SJSA1 (cell line): ENCODE data around the gene MSL3B.

Experiments used
- DNase-seq, 2 experiments: peaks; one replicate each; pipeline ENCODE4 v3.0.0-alpha.2; 2015 to 2020; ENCODE audit warnings: low spot score in 2 of 2, low read depth in 1 of 2
- H3K27ac ChIP-seq: fragments of 250-450 bp; sonication (Bioruptor Pico); 2 replicates; pipeline ENCODE4 v1.5.1; 2020; ENCODE audit warnings: mild to moderate bottlenecking, moderate library complexity
- H3K27me3 ChIP-seq: fragments of 250-450 bp; sonication (Bioruptor Pico); replicated peaks from 2 replicates; pipeline ENCODE4 v1.5.1; 2020; ENCODE audit warnings: mild to moderate bottlenecking, moderate library complexity
- H3K36me3 ChIP-seq: fragments of 250-450 bp; sonication (Bioruptor Pico); 2 replicates; pipeline ENCODE4 v1.5.1; 2020; ENCODE audit warnings: mild to moderate bottlenecking
- H3K4me1 ChIP-seq: fragments of 250-450 bp; sonication (Bioruptor Pico); replicated peaks from 2 replicates; pipeline ENCODE4 v1.6.1; 2021; ENCODE audit warnings: mild to moderate bottlenecking
- H3K4me3 ChIP-seq: fragments of 250-450 bp; sonication (Bioruptor Pico); 2 replicates; pipeline ENCODE4 v1.5.1; 2020; ENCODE audit warnings: mild to moderate bottlenecking
- H3K9me3 ChIP-seq: fragments of 250-450 bp; sonication (Bioruptor Pico); replicated peaks from 2 replicates; pipeline ENCODE4 v1.5.1; 2020; ENCODE audit warnings: mild to moderate bottlenecking

MSL3B gene

DNA sequence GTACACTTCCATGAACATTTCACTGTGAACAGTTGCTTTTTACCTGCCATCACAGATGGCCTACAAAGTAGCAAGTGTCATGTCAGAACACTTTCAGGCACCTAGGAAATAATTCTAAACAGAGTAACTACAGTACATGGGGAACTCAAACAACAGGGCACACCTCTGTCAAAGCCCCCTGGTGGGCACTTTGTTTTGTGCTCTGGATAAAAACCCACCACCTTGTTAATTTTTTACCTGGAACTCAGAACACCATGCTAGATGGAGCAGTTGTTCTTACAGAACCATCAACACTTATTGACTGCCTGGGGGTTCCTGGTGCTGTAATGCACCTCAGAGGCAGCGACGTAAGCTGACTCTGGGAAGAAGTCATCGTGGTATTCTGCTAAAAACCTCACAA lies 2.3 kb downstream of the MSL3B start:
- no peak for DNase-seq
- peaks cover 4% of the 10 kb centered on the region; the same call in 1 of the 2 replicates for H3K4me1 ChIP-seq
- no peak overlapping the region for H3K27ac ChIP-seq
- no peaks in the 10 kb centered on the region for H3K27me3 ChIP-seq
- no peak overlapping the region for H3K4me3 ChIP-seq
- H3K9me3 ChIP-seq: peaks cover 2% of the 10 kb centered on the region; the same call in 1 of the 2 replicates
- H3K36me3 ChIP-seq: peaks cover 24% of the 10 kb centered on the region

DNA sequence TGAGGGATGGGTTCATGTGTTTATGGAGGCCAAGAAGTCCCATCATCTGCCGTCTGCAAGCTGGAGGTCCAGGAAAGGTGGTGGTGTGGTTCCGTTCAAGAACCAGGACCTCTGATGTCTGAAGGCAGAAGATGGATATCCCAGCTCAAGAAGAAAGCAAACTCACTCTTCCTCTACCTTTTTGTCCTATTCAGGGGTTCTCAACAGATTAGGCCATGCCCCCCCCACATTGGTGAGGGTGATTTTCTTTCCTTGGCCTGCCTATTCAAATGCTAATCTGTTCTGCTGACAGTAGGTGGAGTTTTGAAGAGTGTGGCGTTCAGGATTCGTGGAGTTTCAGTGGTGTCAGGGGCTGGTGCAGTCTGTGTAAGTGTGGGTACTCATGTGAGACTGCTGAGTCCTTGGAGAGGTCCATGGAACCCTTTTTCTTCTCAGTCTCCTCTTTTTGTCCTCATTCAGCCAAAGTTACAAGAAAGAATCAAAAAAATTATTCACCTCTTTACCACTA lies 5.9 kb downstream of the MSL3B start:
- Histone ChIP-seq H3K27me3 (no peaks in the 10 kb centered on the region), H3K4me1 (no peaks in the 10 kb centered on the region; the same call in 1 of the 2 replicates), H3K9me3 (no peaks in the 10 kb centered on the region), H3K27ac (no peak overlapping the region), H3K4me3 (no peak overlapping the region), H3K36me3 (peaks cover 24% of the 10 kb centered on the region)
- DNase-seq: no peak

DNA sequence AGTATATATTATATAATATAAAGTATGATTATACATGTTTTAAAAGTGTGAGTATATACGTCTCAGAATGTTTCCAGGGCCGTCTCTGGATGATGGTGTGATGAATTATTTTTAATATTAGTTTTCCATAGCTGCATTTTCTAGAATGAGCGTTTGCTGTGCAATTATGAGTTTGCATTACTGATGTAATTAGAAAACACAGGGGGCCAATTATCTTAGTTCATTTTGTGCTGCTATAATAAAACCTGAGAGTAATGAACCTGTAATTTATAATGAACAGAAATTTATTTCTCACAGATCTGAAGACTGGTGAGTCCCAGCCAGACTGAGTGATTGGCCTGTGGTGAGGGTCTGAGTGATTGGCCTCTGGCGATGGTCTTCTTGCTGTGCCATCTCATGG lies 9.9 kb downstream of the MSL3B start:
- Histone ChIP-seq H3K27me3 (no peaks in the 10 kb centered on the region), H3K27ac (no peak overlapping the region), H3K4me1 (peaks cover 9% of the 10 kb centered on the region), H3K4me3 (no peak overlapping the region), H3K36me3 (peaks cover 10% of the 10 kb centered on the region), H3K9me3 (no peaks in the 10 kb centered on the region; the same call in 1 of the 2 replicates)
- no peak for DNase-seq

DNA sequence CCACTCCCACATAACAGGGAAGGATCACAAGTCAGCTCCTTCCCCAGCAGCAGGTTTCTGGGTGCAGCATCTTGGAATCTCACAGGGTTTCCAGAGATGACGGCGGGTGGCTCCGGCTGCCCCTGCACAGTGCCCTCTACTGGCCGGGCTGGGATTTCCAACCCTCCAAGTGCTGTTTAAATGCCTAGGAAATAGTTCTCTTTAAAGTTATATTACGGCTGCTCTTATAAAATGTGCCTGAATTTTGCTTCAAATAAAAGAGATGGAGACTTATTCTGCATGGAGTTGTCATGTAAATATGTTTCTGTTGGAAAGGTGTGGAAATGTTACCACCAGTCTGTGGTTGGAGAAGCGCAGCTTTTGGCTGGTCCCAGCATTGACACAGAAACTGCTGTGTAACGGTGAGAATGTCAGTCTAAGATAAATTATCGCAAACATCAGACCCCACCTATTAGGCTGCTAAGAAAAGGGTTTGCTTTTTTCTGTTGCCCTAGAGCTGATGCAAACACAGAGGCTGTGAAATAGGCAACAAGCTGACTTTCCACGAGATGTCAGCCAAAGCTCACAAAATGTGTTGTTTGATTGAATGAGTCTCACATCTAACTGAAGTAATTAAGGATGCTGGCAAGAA lies 10.6 kb downstream of the MSL3B start:
- Histone ChIP-seq H3K4me1 (peaks cover 15% of the 10 kb centered on the region), H3K36me3 (peaks cover 17% of the 10 kb centered on the region), H3K27me3 (no peaks in the 10 kb centered on the region), H3K27ac (no peak overlapping the region), H3K4me3 (no peak overlapping the region), H3K9me3 (no peaks in the 10 kb centered on the region; the same call in 1 of the 2 replicates)
- DNase-seq: no peak

DNA sequence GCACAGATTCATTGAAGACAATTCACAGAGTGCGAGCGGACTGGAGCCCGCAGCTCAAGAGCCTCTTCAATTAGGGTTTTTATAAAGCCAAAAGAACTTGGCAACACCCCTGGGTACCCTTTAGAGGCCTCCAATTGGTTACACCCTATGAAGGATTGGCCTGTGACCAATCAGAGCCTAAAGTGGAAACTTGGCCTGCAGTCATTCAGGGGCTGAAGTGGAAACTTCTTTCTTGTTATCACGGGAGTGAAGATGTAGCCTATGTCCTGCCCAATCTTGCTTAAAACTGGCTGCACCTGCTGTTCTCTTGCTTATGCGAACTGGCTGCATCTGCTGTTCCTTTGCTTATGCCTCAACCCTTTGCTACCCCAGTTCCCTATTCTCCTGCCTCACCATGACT lies 12.0 kb downstream of the MSL3B start:
- Histone ChIP-seq H3K27me3 (no peaks in the 10 kb centered on the region), H3K9me3 (no peaks in the 10 kb centered on the region; the same call in 1 of the 2 replicates), H3K27ac (no peak overlapping the region; the same call in 1 of the 2 replicates), H3K4me3 (no peak overlapping the region), H3K36me3 (peaks cover 31% of the 10 kb centered on the region), H3K4me1 (peaks cover 26% of the 10 kb centered on the region)
- DNase-seq: no peak

DNA sequence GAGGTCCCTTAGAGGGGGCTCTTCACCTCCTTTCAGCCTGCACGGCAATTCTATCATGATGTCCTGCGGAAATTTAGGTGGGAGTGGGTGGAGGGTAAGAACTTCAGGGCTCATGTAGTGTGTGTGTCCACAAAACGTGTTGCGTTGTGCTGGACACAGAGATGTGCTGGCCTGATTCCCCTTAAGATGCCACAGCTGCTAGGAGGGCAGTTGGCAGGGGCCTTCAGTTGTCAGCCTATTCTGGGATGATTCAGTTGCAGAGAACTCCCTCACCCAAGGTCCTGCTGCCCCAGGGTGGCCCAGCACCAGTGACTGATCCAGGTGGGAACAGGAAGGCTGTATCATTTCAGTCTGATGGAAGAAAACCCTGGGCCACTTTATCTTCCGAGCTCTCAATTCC lies 12.8 kb downstream of the MSL3B start:
- no peaks in the 10 kb centered on the region for H3K27me3 ChIP-seq
- H3K4me1 ChIP-seq: peaks cover 32% of the 10 kb centered on the region
- H3K9me3 ChIP-seq: no peaks in the 10 kb centered on the region; the same call in 1 of the 2 replicates
- DNase-seq: no peak
- peak overlapping the region; percentile 92 for H3K27ac ChIP-seq
- peak overlapping the region; percentile 84; the same call in 1 of the 2 replicates for H3K4me3 ChIP-seq
- H3K36me3 ChIP-seq: peaks cover 40% of the 10 kb centered on the region

DNA sequence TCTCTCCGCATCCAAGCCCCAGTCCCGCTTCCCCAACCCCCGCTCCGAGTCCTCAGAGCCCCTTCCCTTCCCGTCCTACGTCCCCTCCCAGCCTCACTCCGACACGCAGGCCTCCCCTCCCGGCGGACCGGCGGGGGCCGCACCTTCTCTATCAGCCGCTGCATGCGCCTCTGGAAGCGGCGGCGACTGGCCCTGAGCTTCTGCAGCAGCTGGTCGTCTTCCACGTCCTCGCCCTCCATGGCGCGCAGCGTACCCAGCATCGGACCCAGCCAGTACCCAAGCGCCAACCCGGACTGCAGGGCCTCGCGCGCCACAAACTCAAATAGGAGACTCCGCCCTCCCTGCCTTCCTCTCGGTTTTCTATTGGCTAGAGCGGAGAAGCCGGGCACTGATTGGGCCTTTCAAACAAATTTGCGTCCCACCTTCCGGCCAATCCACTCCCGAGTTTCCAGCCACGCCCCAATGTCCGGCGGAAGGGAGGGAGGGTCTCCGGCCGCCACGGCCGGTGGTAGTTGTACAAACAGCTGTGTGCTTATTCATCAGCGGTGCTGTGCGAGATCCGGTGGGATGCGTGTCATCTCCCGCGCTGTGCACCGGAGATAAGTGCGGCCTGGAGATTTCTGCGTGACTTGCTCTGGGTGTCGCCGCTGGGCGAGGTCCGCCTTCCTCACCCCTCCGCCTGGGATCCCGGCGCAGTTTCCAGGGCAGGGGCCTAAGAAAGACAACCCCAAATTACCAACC lies 13.8 kb downstream of the MSL3B start, which contains the start of gene HJURP:
Gene HJURP (minus strand): TSS at position 295 of the 741 bp plus-strand sequence. CDS start 35 bp downstream, at position 260.
- Histone ChIP-seq H3K27me3 (no peaks in the 10 kb centered on the region), H3K4me3 (peak within 1 kb of the TSS; percentile 84), H3K4me1 (peaks cover 32% of the 10 kb centered on the region), H3K27ac (peak within 1 kb of the TSS; percentile 92), H3K9me3 (no peaks in the 10 kb centered on the region; the same call in 1 of the 2 replicates), H3K36me3 (peaks cover 49% of the 10 kb centered on the region)
- peak; percentile 97 to 98 for DNase-seq

DNA sequence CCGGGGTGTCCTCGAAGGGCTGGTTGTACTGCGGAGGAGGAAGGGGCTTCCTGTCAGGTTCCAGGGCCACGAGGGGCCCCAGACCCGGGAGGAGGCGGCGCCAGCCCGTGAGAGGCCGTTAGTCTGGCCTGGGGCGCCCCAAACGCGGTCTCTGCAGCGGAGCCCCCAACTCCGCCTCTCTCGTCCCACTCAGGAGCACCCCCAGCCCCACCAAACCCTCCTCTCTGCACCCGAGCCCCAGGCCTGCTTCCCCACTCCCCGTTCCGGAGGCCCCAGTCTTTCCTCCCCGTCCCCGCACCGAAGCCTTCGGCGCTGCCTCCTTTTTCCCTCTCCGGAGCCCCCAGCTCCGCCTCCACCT lies 14.3 kb downstream of the MSL3B start:
- no peak for DNase-seq
- H3K27ac ChIP-seq: peak overlapping the region; percentile 92
- peaks cover 55% of the 10 kb centered on the region for H3K36me3 ChIP-seq

DNA sequence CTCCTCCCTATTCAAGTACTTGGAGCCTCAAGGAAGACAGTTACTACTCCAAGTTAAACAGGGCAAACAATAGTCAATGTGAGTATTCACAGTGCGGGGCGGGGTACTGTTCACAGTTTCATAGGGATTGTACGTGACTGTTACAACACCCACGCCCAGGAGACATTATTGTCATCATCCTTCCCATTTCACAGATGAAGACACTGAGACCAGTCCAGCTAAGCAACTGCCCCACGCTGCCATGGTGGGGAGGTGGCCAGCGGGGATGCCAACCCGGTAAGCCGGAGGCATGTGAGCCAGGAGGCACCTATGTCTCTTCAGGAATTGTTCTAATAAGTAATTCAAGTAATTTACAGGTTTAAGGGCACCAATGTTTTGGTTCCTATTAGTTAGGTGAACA lies 14.8 kb downstream of the MSL3B start:
- H3K9me3 ChIP-seq: no peaks in the 10 kb centered on the region; the same call in 1 of the 2 replicates
- peaks cover 60% of the 10 kb centered on the region for H3K36me3 ChIP-seq
- no peaks in the 10 kb centered on the region for H3K27me3 ChIP-seq
- peak in 1 of 2 experiments; percentile 27 for DNase-seq
- peak overlapping the region; percentile 92 for H3K27ac ChIP-seq
- H3K4me1 ChIP-seq: peaks cover 32% of the 10 kb centered on the region
- H3K4me3 ChIP-seq: peak overlapping the region; percentile 84

More for the DNA sequence above, 14.3 kb downstream of the MSL3B start:
- H3K27me3 ChIP-seq: no peaks in the 10 kb centered on the region
- H3K4me1 ChIP-seq: peaks cover 32% of the 10 kb centered on the region
- H3K9me3 ChIP-seq: no peaks in the 10 kb centered on the region; the same call in 1 of the 2 replicates
- peak overlapping the region; percentile 84 for H3K4me3 ChIP-seq

DNA sequence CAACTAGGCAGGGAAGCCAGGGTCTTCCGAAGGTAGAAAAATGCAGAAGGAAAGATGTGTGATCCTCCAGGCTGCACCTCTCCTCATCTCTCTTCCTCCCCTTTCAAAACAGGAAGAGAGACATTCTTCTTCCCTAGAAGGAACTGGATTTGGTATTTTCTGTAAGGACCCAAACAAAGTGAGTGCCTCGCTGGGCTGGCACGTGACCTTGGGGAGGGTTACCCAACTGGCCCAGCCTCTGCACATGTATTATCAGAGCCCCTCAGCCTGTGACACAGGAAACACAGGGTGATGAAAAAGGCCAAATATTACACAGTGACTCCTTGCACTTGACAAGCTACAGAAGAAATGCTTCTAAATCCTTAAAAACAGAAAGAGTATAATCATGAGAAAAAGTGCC lies 16.1 kb downstream of the MSL3B start:
- H3K9me3 ChIP-seq: no peaks in the 10 kb centered on the region; the same call in 1 of the 2 replicates
- H3K36me3 ChIP-seq: peaks cover 73% of the 10 kb centered on the region
- peak overlapping the region; percentile 84 for H3K4me3 ChIP-seq
- DNase-seq: no peak
- no peak overlapping the region for H3K27ac ChIP-seq
- H3K4me1 ChIP-seq: peaks cover 32% of the 10 kb centered on the region
- H3K27me3 ChIP-seq: no peaks in the 10 kb centered on the region

DNA sequence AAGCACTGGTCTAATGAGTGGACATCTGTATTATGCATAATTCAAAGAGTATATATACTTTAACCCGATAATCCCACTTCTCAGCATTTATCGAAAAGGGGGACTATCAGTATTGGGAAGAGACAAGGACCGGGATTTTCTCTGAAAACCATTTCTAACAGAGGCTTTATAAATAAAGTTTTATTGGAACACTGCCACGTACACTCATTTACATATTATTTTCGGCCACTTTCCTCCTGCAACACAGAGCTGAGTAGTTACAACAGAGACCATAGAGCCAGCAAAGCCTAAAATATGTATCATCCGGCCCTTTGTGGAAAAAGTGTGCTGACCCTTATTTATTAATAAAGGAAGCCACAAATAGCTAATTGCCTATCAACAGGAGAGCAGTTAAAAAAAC lies 17.0 kb downstream of the MSL3B start:
- DNase-seq: no peak
- Histone ChIP-seq H3K27ac (no peak overlapping the region), H3K27me3 (no peaks in the 10 kb centered on the region), H3K9me3 (no peaks in the 10 kb centered on the region; the same call in 1 of the 2 replicates), H3K36me3 (peaks cover 82% of the 10 kb centered on the region), H3K4me1 (peaks cover 32% of the 10 kb centered on the region), H3K4me3 (no peak overlapping the region)

DNA sequence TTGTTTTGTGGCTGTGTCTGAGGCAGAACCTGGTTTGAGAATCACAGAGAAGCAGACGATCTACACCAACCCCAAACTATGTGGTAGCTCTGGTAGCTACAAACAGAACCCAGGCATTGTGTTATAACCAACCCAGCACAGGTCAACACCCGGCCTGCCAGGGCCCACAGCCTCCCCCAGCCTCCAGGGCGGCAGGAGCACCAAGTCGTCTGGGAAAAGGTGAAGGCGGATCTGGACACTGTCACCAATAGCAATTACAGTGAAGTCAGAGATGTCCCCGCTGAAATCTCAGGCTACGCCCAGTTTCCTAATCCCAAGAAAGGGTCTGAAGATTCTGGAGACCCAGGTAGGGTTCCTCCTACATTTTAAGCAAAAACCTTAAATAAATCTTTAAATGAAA lies 17.4 kb downstream of the MSL3B start:
- H3K27ac ChIP-seq: no peak overlapping the region

DNA sequence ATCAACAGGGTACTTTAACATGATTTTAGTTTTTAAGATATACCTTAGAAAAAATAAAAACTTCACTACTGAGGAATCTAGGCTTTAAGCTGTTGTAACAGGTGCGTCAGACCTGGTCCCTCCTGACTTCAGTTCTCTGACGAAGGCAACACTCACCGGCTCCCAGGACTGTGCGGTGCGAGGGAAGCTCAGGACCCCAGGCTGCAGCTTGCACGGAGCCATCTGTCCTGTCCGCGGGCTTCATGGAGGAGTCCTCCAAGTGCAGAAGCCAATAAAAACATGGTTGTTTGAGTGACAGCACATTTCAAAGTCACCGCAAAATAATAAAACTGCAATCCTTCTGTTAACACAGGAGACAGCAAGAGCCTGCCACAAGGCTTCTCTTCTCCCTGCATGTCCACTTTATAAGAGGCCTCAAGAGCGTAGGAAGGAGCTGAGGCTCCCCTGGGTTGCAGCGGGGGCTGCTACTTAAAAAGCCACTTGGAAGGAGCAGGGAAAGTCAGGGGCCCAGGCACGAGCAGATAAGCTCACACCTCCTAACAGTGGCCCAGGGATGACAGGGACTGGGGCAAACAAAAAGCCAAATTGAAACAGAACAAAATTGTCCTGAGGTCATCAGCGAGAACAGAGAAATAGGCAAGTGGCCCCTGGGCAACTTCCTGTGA lies 18.4 kb downstream of the MSL3B start:
- Histone ChIP-seq H3K4me3 (no peak overlapping the region), H3K27me3 (no peaks in the 10 kb centered on the region), H3K4me1 (peaks cover 24% of the 10 kb centered on the region), H3K27ac (no peak overlapping the region), H3K36me3 (peaks cover 96% of the 10 kb centered on the region), H3K9me3 (no peaks in the 10 kb centered on the region)
- DNase-seq: no peak

More for the DNA sequence above, 17.4 kb downstream of the MSL3B start:
- Histone ChIP-seq H3K4me3 (no peak overlapping the region), H3K4me1 (peaks cover 32% of the 10 kb centered on the region), H3K27me3 (no peaks in the 10 kb centered on the region), H3K36me3 (peaks cover 86% of the 10 kb centered on the region), H3K9me3 (no peaks in the 10 kb centered on the region; the same call in 1 of the 2 replicates)
- no peak for DNase-seq
